Fibroblast of lung (primary cell): ENCODE measurements around the gene TIAM1.

Experiments
- CTCF ChIP-seq, 2 donors: IDR thresholded peaks in 1 of 2; conservative IDR thresholded peaks in 1 of 2; 1 replicate in 1 of 2; 2 replicates in 1 of 2; pipeline ENCODE4 v1.5.1; 2011 to 2012; ENCODE audit warnings: low read length in 2 of 2, control low read depth in 1 of 2, inconsistent platforms in 1 of 2, low read depth in 1 of 2, mild to moderate bottlenecking in 1 of 2
- EZH2 ChIP-seq: IDR thresholded peaks from 2 replicates; pipeline ENCODE4 v1.5.1; 2012; ENCODE audit warnings: low read length, control low read depth, mild to moderate bottlenecking; ENCODE audit errors: missing control alignments

GRCh38 chr21:31279214-31279613 lies 64.8 kb downstream of the TIAM1 start:
- no peak for TF ChIP-seq CTCF (conservative IDR thresholded peaks at IDR 0.05 in 1 of 2, IDR thresholded peaks at IDR 0.05 in 1 of 2; ENCODE audit: low read depth in 1 of 2, low read length in 2 of 2)
- no peak for TF ChIP-seq EZH2
